ENCODE data around the gene ATAD1.
"Not testable (repeated sequence)": the region's sequence is repeated elsewhere in the genome, so short reads cannot be mapped to it uniquely, and the experiment has no call there.

Gene ATAD1, protein sequence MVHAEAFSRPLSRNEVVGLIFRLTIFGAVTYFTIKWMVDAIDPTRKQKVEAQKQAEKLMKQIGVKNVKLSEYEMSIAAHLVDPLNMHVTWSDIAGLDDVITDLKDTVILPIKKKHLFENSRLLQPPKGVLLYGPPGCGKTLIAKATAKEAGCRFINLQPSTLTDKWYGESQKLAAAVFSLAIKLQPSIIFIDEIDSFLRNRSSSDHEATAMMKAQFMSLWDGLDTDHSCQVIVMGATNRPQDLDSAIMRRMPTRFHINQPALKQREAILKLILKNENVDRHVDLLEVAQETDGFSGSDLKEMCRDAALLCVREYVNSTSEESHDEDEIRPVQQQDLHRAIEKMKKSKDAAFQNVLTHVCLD

DNA sequence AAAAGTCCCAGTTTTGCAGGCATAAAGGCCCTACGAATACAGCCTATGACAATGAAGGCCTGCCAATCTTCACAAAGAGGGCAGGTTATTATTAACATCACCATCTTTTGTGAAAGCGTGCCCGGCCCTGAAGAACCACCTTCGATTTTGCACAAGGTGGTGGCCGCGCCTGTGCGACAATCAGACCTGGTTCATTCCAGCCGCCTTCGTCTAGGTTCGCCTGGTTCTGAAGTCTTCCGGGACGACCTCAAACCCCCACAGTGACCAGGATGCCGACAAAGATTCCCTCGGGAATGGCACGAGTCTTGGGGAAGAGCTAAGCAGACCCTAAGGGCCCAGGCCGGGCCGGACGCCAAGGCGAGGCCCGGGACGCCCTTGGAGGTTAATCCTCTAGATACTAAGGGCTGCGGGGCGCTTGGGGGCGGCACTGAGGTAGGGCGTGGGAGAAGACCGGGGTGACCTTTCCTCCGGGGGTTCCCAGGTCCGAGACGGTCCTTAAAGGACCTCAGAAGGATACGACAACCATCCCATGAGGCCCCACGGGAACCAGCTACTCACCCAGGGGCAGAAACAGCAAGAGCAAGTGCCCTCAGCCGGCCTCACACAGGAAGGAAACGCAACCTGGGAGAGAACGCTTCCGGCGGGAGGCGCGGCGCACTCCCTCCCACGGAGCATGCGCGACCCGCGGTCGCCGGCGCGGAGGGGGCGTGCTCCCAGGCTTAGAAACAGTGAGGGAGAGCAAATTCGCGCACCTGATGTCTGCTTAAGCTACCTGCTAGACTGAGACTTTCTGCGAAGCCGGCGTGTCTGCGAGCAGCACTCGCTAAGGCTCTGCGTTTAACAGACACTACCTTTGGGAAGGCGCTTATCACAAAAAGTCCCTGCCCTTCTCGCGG is at the start of gene ATAD1:
ATAD1 (minus strand) TSS at position 618 of the 896 bp plus-strand sequence. CDS start 3,627 bp downstream, outside the sequence.
- H3K4me3 ChIP-seq (ENCODE audit: low read depth, low read length), result peak within 1 kb of the TSS; percentile 90
- H3K27me3 ChIP-seq (ENCODE audit: control insufficient read depth, insufficient read depth, low read length), result no peaks in the 10 kb centered on the region
- peak within 1 kb of the TSS; percentile 88 for H3K9ac ChIP-seq (ENCODE audit: low read length)
- peak within 1 kb of the TSS; percentile 83 for H3K27ac ChIP-seq (ENCODE audit: low read depth, low read length)
- peaks cover 11% of the 10 kb centered on the region; the same call in 1 of the 2 replicates for H3K4me1 ChIP-seq (ENCODE audit: control insufficient read depth, insufficient read depth, low read length)
- H3K9me3 ChIP-seq (ENCODE audit: control insufficient read depth, insufficient read depth, low read depth, low read length), result no peaks in the 10 kb centered on the region
- peaks cover 10% of the 10 kb centered on the region for H3K36me3 ChIP-seq (ENCODE audit: control insufficient read depth, insufficient read depth, low read length)

DNA sequence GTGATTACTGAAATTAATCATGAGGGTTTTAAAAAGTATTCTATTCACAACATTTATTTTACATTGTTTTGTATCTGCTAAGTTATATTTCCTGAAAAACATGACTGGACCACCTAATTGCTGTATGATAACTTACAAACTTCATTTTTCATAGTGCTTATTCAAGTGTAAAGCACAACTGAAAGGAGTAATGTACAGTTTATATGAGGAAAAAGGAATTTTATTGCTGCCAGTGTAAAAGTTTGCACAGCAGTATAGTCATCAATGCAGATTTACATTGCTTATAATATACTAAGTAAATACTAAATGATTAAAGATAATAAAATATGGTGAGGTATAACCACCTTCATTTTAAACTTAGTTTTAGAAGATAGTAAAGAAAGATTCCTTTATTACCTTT is 49.4 kb upstream of the ATAD1 start:
- Histone ChIP-seq H3K9ac (ENCODE audit: low read length) (no peak overlapping the region), H3K27me3 (ENCODE audit: control insufficient read depth, insufficient read depth, low read length) (no peaks in the 10 kb centered on the region), H3K27ac (ENCODE audit: low read depth, low read length) (no peak overlapping the region), H3K4me3 (ENCODE audit: low read depth, low read length) (peak overlapping the region; percentile 80), H3K4me1 (ENCODE audit: control insufficient read depth, insufficient read depth, low read length) (0 out of 2 replicates have a peak, but pooled peaks cover 6% of the 10 kb centered on the region), H3K9me3 (ENCODE audit: control insufficient read depth, insufficient read depth, low read depth, low read length) (no peaks in the 10 kb centered on the region), H3K36me3 (ENCODE audit: control insufficient read depth, insufficient read depth, low read length) (no peaks in the 10 kb centered on the region)

DNA sequence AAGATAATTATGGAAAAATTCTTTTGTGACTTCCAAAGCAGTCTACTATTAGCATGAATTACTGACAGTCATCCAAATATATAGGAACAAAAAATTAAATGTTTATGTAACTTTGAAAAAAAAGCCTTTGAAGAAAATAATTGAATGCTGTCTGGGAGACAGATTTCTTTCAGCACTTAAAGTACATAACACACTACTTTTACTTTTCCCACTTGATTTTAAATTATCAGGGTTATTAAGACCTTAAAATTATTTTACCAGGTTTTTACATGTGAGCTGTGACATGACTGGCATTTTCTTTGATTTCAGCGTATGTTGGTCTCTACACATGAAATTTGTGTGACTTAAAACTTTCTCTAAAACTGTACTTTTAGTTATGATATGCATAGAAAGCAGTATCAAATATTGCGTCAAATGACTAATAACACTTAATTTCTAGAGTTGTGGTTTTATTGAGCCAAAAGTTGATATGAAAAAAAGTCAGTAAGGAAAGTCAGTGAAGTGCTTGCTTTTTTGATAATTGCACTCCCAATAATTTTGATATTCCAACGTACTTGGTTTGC is 48.5 kb upstream of the ATAD1 start:
- no peaks in the 10 kb centered on the region for H3K9me3 ChIP-seq (ENCODE audit: control insufficient read depth, insufficient read depth, low read depth, low read length)
- no peak overlapping the region for H3K9ac ChIP-seq (ENCODE audit: low read length)
- no peaks in the 10 kb centered on the region for H3K27me3 ChIP-seq (ENCODE audit: control insufficient read depth, insufficient read depth, low read length)
- no peaks in the 10 kb centered on the region for H3K36me3 ChIP-seq (ENCODE audit: control insufficient read depth, insufficient read depth, low read length)
- H3K27ac ChIP-seq (ENCODE audit: low read depth, low read length), result no peak overlapping the region
- H3K4me1 ChIP-seq (ENCODE audit: control insufficient read depth, insufficient read depth, low read length), result 0 out of 2 replicates have a peak, but pooled peaks cover 6% of the 10 kb centered on the region
- H3K4me3 ChIP-seq (ENCODE audit: low read depth, low read length), result peak overlapping the region; percentile 80

DNA sequence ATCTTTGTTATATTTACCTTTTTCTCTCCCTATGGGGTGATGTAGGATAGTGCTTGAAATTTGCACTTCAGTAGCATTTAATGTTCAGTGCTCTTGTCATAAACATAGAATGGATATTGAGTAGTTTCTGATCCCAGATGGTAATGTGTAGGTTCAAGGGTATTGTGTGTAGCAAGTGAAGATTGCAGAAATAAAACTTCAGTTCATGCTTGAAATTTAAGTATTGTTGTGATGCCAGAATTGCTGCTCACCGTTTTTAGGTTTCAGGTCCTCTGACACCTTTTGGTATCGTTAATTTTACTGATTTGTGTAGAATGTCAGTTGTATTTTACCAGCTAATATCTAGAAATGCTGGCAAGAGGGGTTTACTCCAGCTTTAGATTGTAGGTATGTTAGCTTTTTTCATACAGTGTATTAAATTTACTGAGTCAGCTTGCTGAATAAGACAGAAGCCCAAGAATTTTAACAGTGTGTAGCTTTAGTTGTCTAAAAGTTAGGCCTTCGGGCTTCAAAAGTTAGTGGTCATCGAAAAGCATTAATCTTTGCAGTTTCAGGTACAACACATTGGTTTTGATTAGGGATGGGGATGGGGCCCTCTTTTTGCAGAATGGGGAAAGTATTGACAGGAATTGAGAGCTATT is 47.3 kb upstream of the ATAD1 start:
- H3K27ac ChIP-seq (ENCODE audit: low read depth, low read length), result no peak overlapping the region
- H3K27me3 ChIP-seq (ENCODE audit: control insufficient read depth, insufficient read depth, low read length), result no peaks in the 10 kb centered on the region
- H3K4me3 ChIP-seq (ENCODE audit: low read depth, low read length), result peak overlapping the region; percentile 80
- H3K9me3 ChIP-seq (ENCODE audit: control insufficient read depth, insufficient read depth, low read depth, low read length), result no peaks in the 10 kb centered on the region
- H3K36me3 ChIP-seq (ENCODE audit: control insufficient read depth, insufficient read depth, low read length), result no peaks in the 10 kb centered on the region
- H3K4me1 ChIP-seq (ENCODE audit: control insufficient read depth, insufficient read depth, low read length), result peaks cover 15% of the 10 kb centered on the region
- peak overlapping the region; percentile 61 for H3K9ac ChIP-seq (ENCODE audit: low read length)

DNA sequence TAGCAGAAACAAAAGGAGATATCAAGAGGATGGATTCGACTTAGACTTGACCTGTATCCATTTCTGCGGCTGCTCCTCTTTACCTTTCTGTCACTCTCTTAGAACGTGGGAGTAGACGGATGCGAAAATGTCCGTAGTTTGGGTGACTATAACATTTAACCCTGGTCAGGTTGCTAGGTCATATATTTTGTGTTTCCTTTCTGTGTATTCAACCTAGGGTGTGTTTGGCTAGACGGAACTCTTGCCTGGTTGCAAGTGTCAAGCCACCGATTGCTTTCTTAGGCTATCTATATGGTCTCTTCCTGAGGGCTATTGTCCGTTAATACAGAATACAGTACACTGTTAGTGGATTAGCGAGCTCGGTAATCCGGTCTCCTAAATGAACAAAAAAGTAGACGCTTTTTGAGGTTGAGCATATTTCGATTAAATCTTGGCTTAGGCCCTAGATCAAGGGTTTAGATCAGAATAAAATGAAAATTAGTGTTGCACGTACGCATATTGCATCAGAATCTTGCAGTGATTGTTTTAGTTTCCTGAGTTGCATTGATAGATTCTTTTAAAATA is 46.6 kb upstream of the ATAD1 start:
- no peak overlapping the region for H3K27ac ChIP-seq (ENCODE audit: low read depth, low read length)
- peak overlapping the region; percentile 80 for H3K4me3 ChIP-seq (ENCODE audit: low read depth, low read length)

DNA sequence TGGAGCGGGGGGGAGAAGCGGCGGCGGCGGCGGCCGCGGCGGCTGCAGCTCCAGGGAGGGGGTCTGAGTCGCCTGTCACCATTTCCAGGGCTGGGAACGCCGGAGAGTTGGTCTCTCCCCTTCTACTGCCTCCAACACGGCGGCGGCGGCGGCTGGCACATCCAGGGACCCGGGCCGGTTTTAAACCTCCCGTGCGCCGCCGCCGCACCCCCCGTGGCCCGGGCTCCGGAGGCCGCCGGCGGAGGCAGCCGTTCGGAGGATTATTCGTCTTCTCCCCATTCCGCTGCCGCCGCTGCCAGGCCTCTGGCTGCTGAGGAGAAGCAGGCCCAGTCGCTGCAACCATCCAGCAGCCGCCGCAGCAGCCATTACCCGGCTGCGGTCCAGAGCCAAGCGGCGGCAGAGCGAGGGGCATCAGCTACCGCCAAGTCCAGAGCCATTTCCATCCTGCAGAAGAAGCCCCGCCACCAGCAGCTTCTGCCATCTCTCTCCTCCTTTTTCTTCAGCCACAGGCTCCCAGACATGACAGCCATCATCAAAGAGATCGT is 46.0 kb upstream of the ATAD1 start:
- H3K4me1 ChIP-seq (ENCODE audit: control insufficient read depth, insufficient read depth, low read length), result peaks cover 14% of the 10 kb centered on the region
- not testable (repeated sequence) for H3K9me3 ChIP-seq (ENCODE audit: control insufficient read depth, insufficient read depth, low read depth, low read length); H3K27me3 ChIP-seq (ENCODE audit: control insufficient read depth, insufficient read depth, low read length); H3K36me3 ChIP-seq (ENCODE audit: control insufficient read depth, insufficient read depth, low read length)
- H3K9ac ChIP-seq (ENCODE audit: low read length), result peak overlapping the region; percentile 91
- H3K4me3 ChIP-seq (ENCODE audit: low read depth, low read length), result peak overlapping the region; percentile 95
- H3K27ac ChIP-seq (ENCODE audit: low read depth, low read length), result peak overlapping the region; percentile 65; the same call in 1 of the 2 replicates

More for the DNA sequence above, 46.6 kb upstream of the ATAD1 start:
- peaks cover 14% of the 10 kb centered on the region for H3K4me1 ChIP-seq (ENCODE audit: control insufficient read depth, insufficient read depth, low read length)
- peak overlapping the region; percentile 61 for H3K9ac ChIP-seq (ENCODE audit: low read length)
- no peaks in the 10 kb centered on the region for H3K27me3 ChIP-seq (ENCODE audit: control insufficient read depth, insufficient read depth, low read length)
- no peaks in the 10 kb centered on the region for H3K36me3 ChIP-seq (ENCODE audit: control insufficient read depth, insufficient read depth, low read length)
- H3K9me3 ChIP-seq (ENCODE audit: control insufficient read depth, insufficient read depth, low read depth, low read length), result no peaks in the 10 kb centered on the region

DNA sequence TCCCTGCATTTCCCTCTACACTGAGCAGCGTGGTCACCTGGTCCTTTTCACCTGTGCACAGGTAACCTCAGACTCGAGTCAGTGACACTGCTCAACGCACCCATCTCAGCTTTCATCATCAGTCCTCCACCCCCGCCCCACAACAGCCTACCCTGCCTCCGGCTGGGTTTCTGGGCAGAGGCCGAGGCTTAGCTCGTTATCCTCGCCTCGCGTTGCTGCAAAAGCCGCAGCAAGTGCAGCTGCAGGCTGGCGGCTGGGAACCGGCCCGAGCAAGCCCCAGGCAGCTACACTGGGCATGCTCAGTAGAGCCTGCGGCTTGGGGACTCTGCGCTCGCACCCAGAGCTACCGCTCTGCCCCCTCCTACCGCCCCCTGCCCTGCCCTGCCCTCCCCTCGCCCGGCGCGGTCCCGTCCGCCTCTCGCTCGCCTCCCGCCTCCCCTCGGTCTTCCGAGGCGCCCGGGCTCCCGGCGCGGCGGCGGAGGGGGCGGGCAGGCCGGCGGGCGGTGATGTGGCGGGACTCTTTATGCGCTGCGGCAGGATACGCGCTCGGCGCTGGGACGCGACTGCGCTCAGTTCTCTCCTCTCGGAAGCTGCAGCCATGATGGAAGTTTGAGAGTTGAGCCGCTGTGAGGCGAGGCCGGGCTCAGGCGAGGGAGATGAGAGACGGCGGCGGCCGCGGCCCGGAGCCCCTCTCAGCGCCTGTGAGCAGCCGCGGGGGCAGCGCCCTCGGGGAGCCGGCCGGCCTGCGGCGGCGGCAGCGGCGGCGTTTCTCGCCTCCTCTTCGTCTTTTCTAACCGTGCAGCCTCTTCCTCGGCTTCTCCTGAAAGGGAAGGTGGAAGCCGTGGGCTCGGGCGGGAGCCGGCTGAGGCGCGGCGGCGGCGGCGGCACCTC is 45.3 kb upstream of the ATAD1 start, which contains the start of the genes KLLN and PTEN:
KLLN (minus strand) TSS at position 481 of the 891 bp plus-strand sequence. CDS start 1,046 bp downstream, outside the sequence.
PTEN (plus strand) TSS at position 573 of the 891 bp plus-strand sequence. CDS start 845 bp downstream, outside the sequence.
- Histone ChIP-seq H3K4me1 (ENCODE audit: control insufficient read depth, insufficient read depth, low read length) (peaks cover 14% of the 10 kb centered on the region), H3K9ac (ENCODE audit: low read length) (peak within 1 kb of the TSS; percentile 91), H3K4me3 (ENCODE audit: low read depth, low read length) (peak within 1 kb of the TSS; percentile 95), H3K36me3 (ENCODE audit: control insufficient read depth, insufficient read depth, low read length) (no peaks in the 10 kb centered on the region), H3K27me3 (ENCODE audit: control insufficient read depth, insufficient read depth, low read length) (no peaks in the 10 kb centered on the region), H3K27ac (ENCODE audit: low read depth, low read length) (peak within 1 kb of the TSS; percentile 65), H3K9me3 (ENCODE audit: control insufficient read depth, insufficient read depth, low read depth, low read length) (no peaks in the 10 kb centered on the region)

DNA sequence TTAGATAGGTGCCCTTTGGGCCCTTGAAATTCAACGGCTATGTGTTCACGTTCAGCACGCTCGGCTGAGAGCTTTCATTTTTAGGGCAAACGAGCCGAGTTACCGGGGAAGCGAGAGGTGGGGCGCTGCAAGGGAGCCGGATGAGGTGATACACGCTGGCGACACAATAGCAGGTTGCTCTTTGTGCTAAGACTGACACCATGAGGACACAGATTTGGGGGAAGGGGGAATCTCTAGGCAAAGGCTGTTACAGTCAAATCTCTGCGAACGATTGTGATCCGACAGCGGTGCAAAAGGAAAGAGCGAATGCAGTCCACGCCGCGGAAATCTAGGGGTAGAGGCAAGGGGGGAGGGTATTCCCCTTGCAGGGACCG is 44.6 kb upstream of the ATAD1 start:
- Histone ChIP-seq H3K9ac (ENCODE audit: low read length) (peak overlapping the region; percentile 79), H3K27ac (ENCODE audit: low read depth, low read length) (peak overlapping the region; percentile 65), H3K4me3 (ENCODE audit: low read depth, low read length) (peak overlapping the region; percentile 95), H3K36me3 (ENCODE audit: control insufficient read depth, insufficient read depth, low read length) (no peaks in the 10 kb centered on the region), H3K9me3 (ENCODE audit: control insufficient read depth, insufficient read depth, low read depth, low read length) (no peaks in the 10 kb centered on the region), H3K4me1 (ENCODE audit: control insufficient read depth, insufficient read depth, low read length) (peaks cover 14% of the 10 kb centered on the region), H3K27me3 (ENCODE audit: control insufficient read depth, insufficient read depth, low read length) (no peaks in the 10 kb centered on the region)

DNA sequence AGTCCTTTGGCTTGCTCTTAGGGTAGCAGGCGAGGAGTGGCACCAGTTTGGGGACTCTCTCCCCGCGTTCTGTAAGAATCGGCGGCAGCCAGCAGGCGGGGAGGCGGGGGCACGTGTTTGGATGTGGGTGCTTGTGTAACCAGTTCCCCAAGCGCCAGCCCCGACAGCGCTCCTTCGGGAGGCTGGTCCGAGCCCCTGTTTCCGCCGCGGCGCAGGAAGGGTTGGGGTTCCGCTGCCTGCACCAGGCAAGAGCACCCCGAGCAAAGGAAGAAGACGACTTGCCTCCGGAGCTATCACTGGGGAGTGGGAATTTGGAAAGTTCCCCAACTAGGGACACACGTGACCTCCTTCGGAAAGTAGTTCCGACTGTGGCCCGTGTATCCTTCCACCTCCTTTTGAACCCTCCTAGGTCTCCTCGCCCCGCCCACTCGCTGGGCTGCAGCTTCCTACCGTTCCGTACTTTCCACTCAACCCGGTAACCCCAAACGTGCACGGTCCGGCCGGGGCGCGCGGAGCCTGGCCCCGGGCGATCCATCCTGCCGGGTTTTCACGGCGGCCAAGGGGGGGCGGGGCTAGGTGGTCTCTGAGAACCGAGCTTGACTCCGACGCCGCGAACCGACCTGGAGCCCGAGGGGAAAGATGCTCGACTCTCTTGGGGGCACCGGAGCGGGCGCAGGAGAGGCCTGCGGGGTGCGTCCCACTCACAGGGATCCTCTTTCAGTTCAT is 44.1 kb upstream of the ATAD1 start:
- no peaks in the 10 kb centered on the region for H3K9me3 ChIP-seq (ENCODE audit: control insufficient read depth, insufficient read depth, low read depth, low read length)
- peak overlapping the region; percentile 79 for H3K9ac ChIP-seq (ENCODE audit: low read length)
- H3K27me3 ChIP-seq (ENCODE audit: control insufficient read depth, insufficient read depth, low read length), result no peaks in the 10 kb centered on the region
- no peaks in the 10 kb centered on the region for H3K36me3 ChIP-seq (ENCODE audit: control insufficient read depth, insufficient read depth, low read length)
- H3K27ac ChIP-seq (ENCODE audit: low read depth, low read length), result peak overlapping the region; percentile 65; the same call in 1 of the 2 replicates
- peak overlapping the region; percentile 95 for H3K4me3 ChIP-seq (ENCODE audit: low read depth, low read length)
- H3K4me1 ChIP-seq (ENCODE audit: control insufficient read depth, insufficient read depth, low read length), result peaks cover 14% of the 10 kb centered on the region
